GM21526 (cell line): Measurements from ENCODE around the gene CACTIN.
A peak's percentile ranks its signal among the peaks of the same experiment; 100 is the strongest.
"Not testable (repeated sequence)": the region's sequence is repeated elsewhere in the genome, so short reads cannot be mapped to it uniquely, and the experiment has no call there.

Source experiments
- ATAC-seq: cut with Tn5 transposase; IDR thresholded peaks from one replicate; pipeline ENCODE4 v1.9.1; 2021; ENCODE audit warnings: moderate library complexity; ENCODE audit not compliant: unreplicated experiment, low FRiP score

CACTIN gene

GRCh38 chr19:3626473-3627350 is at the start of gene CACTIN:
Gene CACTIN (minus strand): TSS chr19:3626790. CDS start chr19:3626762, 28 bp downstream.
- peak; percentile 76 for ATAC-seq

GRCh38 chr19:3674784-3675543 is 48.4 kb upstream of the CACTIN start:
- ATAC-seq: no peak

GRCh38 chr19:3673506-3674439 is 47.2 kb upstream of the CACTIN start:
- ATAC-seq: no peak

GRCh38 chr19:3672993-3673392 is 46.4 kb upstream of the CACTIN start:
- no peak for ATAC-seq

- ATAC-seq: no peak
Observed at GRCh38 chr19:3672575-3672948, 46.0 kb upstream of the CACTIN start.

GRCh38 chr19:3671680-3672574 is 45.3 kb upstream of the CACTIN start:
- no peak for ATAC-seq

- no peak for ATAC-seq
Observed at GRCh38 chr19:3670796-3671679, 44.4 kb upstream of the CACTIN start.

GRCh38 chr19:3669947-3670795 is 43.6 kb upstream of the CACTIN start:
- no peak for ATAC-seq

GRCh38 chr19:3669082-3669946 is 42.7 kb upstream of the CACTIN start:
- no peak for ATAC-seq

- ATAC-seq: no peak
Observed at GRCh38 chr19:3668331-3669081, 41.9 kb upstream of the CACTIN start.

GRCh38 chr19:3667766-3668165 is 41.2 kb upstream of the CACTIN start:
- ATAC-seq: no peak

GRCh38 chr19:3667037-3667638 is 40.5 kb upstream of the CACTIN start:
- ATAC-seq: no peak

- ATAC-seq: not testable (repeated sequence)
Observed at GRCh38 chr19:3666545-3666856, 39.9 kb upstream of the CACTIN start.

GRCh38 chr19:3665681-3666544 is 39.3 kb upstream of the CACTIN start:
- ATAC-seq: no peak
